Measurements from ENCODE around the gene SPOCK1.

SPOCK1 gene

GRCh38 chr5:137218896-137219295 lies 280.2 kb downstream of the SPOCK1 start:
- no peak for DNase-seq (ENCODE audit: low spot score)

GRCh38 chr5:137218471-137218870 lies 280.7 kb downstream of the SPOCK1 start:
- no peak for DNase-seq (ENCODE audit: low spot score)

GRCh38 chr5:137217599-137218200 lies 281.4 kb downstream of the SPOCK1 start:
- no peak for DNase-seq (ENCODE audit: low spot score)

- no peak for DNase-seq (ENCODE audit: low spot score)
Measured at GRCh38 chr5:137216976-137217598, 282.0 kb downstream of the SPOCK1 start.

- no peak for DNase-seq (ENCODE audit: low spot score)
Measured at GRCh38 chr5:137215780-137216179, 283.3 kb downstream of the SPOCK1 start.

- no peak for DNase-seq (ENCODE audit: low spot score)
Measured at GRCh38 chr5:137215261-137215660, 283.9 kb downstream of the SPOCK1 start.

- DNase-seq (ENCODE audit: low spot score): no peak
Measured at GRCh38 chr5:137214446-137215189, 284.5 kb downstream of the SPOCK1 start.

- no peak for DNase-seq (ENCODE audit: low spot score)
Measured at GRCh38 chr5:137212471-137212870, 286.7 kb downstream of the SPOCK1 start.

GRCh38 chr5:137209232-137209809 lies 289.8 kb downstream of the SPOCK1 start:
- no peak for DNase-seq (ENCODE audit: low spot score)

GRCh38 chr5:137207023-137207760 lies 291.9 kb downstream of the SPOCK1 start:
- DNase-seq (ENCODE audit: low spot score): no peak

GRCh38 chr5:137206030-137206715 lies 293.0 kb downstream of the SPOCK1 start:
- no peak for DNase-seq (ENCODE audit: low spot score)

GRCh38 chr5:137205231-137206027 lies 293.7 kb downstream of the SPOCK1 start:
- DNase-seq (ENCODE audit: low spot score): no peak

GRCh38 chr5:137203011-137203632 lies 296.0 kb downstream of the SPOCK1 start:
- DNase-seq (ENCODE audit: low spot score): no peak

GRCh38 chr5:137201876-137202275 lies 297.2 kb downstream of the SPOCK1 start:
- DNase-seq (ENCODE audit: low spot score): no peak

GRCh38 chr5:137200906-137201700 lies 298.0 kb downstream of the SPOCK1 start:
- no peak for DNase-seq (ENCODE audit: low spot score)

GRCh38 chr5:137199966-137200365 lies 299.2 kb downstream of the SPOCK1 start:
- DNase-seq (ENCODE audit: low spot score): no peak

- DNase-seq (ENCODE audit: low spot score): no peak
Measured at GRCh38 chr5:137199201-137199600, 299.9 kb downstream of the SPOCK1 start.

GRCh38 chr5:137195483-137195882 lies 303.6 kb downstream of the SPOCK1 start:
- DNase-seq (ENCODE audit: low spot score): no peak

GRCh38 chr5:137194300-137194699 lies 304.8 kb downstream of the SPOCK1 start:
- DNase-seq (ENCODE audit: low spot score): no peak
